Mesendoderm (in vitro differentiated cells): ENCODE data around the gene EMCN.

Experiments used
- DNase-seq: peaks from one replicate; pipeline ENCODE4 v3.0.0; 2013
- H2AK5ac ChIP-seq: 2 replicates; pipeline ENCODE4 v1.6.1; 2013; ENCODE audit warnings: low read length, inconsistent platforms
- H2BK120ac ChIP-seq: 2 replicates; pipeline ENCODE4 v1.6.1; 2013; ENCODE audit warnings: low read depth, mild to moderate bottlenecking, low read length, moderate library complexity, mixed read lengths
- H2BK15ac ChIP-seq: replicated peaks from 2 replicates; pipeline ENCODE4 v1.6.1; 2013; ENCODE audit warnings: low read depth, mild to moderate bottlenecking, moderate library complexity
- H2BK5ac ChIP-seq: 2 replicates; pipeline ENCODE4 v1.6.1; 2013; ENCODE audit warnings: low read length, inconsistent platforms
- H3K18ac ChIP-seq: 2 replicates; pipeline ENCODE4 v1.6.1; 2013; ENCODE audit warnings: mild to moderate bottlenecking, low read length, mixed read lengths
- H3K23ac ChIP-seq: one replicate; pipeline ENCODE4 v1.6.1; 2013; ENCODE audit warnings: low read length
- H3K27ac ChIP-seq: 2 replicates; pipeline ENCODE4 v1.5.1; 2013; ENCODE audit warnings: low read depth, mild to moderate bottlenecking, inconsistent platforms, low read length, moderate library complexity
- H3K27me3 ChIP-seq: 2 replicates; pipeline ENCODE4 v1.6.1; 2013; ENCODE audit warnings: low read length, control low read depth, mild to moderate bottlenecking, inconsistent platforms; ENCODE audit not compliant: insufficient read depth, poor library complexity
- H3K36me3 ChIP-seq: 2 replicates; pipeline ENCODE4 v1.6.1; 2013; ENCODE audit warnings: low read length, inconsistent platforms; ENCODE audit not compliant: control insufficient read depth, insufficient read depth
- H3K4ac ChIP-seq: one replicate; pipeline ENCODE4 v1.6.1; 2013; ENCODE audit warnings: low read depth, mild to moderate bottlenecking, low read length, moderate library complexity
- H3K4me1 ChIP-seq: 2 replicates; pipeline ENCODE4 v1.6.1; 2013; ENCODE audit warnings: low read depth, low read length, inconsistent platforms; ENCODE audit not compliant: control insufficient read depth
- H3K4me2 ChIP-seq: 2 replicates; pipeline ENCODE4 v1.6.1; 2013; ENCODE audit warnings: low read length
- H3K4me3 ChIP-seq: 2 replicates; pipeline ENCODE4 v1.5.1; 2013; ENCODE audit warnings: mild to moderate bottlenecking, low read length
- H3K56ac ChIP-seq: one replicate; pipeline ENCODE4 v1.6.1; 2013; ENCODE audit warnings: low read length
- H3K79me1 ChIP-seq: 2 replicates; pipeline ENCODE4 v1.6.1; 2013; ENCODE audit warnings: low read length, inconsistent platforms
- H3K79me2 ChIP-seq: 2 replicates; pipeline ENCODE4 v1.6.1; 2013; ENCODE audit warnings: mild to moderate bottlenecking, low read length; ENCODE audit not compliant: control insufficient read depth, insufficient read depth
- H3K9ac ChIP-seq: 2 replicates; pipeline ENCODE4 v1.6.1; 2013; ENCODE audit warnings: low read length, inconsistent platforms
- H4K5ac ChIP-seq: one replicate; pipeline ENCODE4 v1.6.1; 2013; ENCODE audit warnings: low read length
- H4K8ac ChIP-seq: one replicate; pipeline ENCODE4 v1.6.1; 2013; ENCODE audit warnings: low read depth, mild to moderate bottlenecking, control low read depth, low read length, moderate library complexity
- WGBS: extraction: QIAGEN DNeasy Blood & Tissue Kit; methylation state at CpG from one replicate; pipeline ENCODE4 v1.1.7; 2013; ENCODE audit warnings: low lambda C conversion rate, missing lambda C conversion rate; ENCODE audit not compliant: insufficient coverage; ENCODE audit errors: extremely low coverage; 5-methylcytosine and 5-hydroxymethylcytosine counted together

EMCN gene

DNA sequence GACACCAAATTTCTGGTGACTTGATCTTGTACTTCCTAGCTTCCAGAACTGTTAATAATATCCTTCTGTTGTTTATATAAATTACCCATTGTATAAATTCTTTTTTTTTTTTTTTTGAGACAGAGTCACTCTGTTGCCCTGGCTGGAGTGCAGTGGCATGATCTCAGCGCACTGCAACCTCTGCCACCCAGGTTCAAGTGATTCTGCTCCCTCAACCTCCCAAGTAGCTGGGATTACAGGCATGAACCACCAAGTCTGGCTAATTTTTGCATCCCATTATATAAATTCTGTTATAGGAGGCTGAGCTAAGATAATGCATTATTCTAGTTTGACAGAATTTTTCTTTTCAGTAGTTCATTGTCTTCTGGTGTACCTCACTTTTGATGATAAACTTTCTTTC is 170.6 kb downstream of the EMCN start:
- no peak overlapping the region for H4K8ac ChIP-seq
- H3K23ac ChIP-seq: no peak overlapping the region
- WGBS: no CpG with 5 or more reads among the region's 1 CpG
- H3K27me3 ChIP-seq: no peaks in the 10 kb centered on the region
- H3K18ac ChIP-seq: no peak overlapping the region
- no peaks in the 10 kb centered on the region for H3K79me2 ChIP-seq
- no peak overlapping the region for H3K27ac ChIP-seq
- H3K4ac ChIP-seq: no peak overlapping the region
- no peaks in the 10 kb centered on the region for H3K4me1 ChIP-seq
- no peak overlapping the region for H3K4me2 ChIP-seq
- H3K36me3 ChIP-seq: no peaks in the 10 kb centered on the region
- no peaks in the 10 kb centered on the region for H3K79me1 ChIP-seq
- no peak overlapping the region for H3K4me3 ChIP-seq
- no peak for DNase-seq
- no peak overlapping the region for H2BK5ac ChIP-seq
- H2AK5ac ChIP-seq: no peak overlapping the region
- no peak overlapping the region for H2BK15ac ChIP-seq
- H3K56ac ChIP-seq: no peak overlapping the region
- no peak overlapping the region for H3K9ac ChIP-seq
- no peak overlapping the region for H4K5ac ChIP-seq
- no peak overlapping the region for H2BK120ac ChIP-seq

DNA sequence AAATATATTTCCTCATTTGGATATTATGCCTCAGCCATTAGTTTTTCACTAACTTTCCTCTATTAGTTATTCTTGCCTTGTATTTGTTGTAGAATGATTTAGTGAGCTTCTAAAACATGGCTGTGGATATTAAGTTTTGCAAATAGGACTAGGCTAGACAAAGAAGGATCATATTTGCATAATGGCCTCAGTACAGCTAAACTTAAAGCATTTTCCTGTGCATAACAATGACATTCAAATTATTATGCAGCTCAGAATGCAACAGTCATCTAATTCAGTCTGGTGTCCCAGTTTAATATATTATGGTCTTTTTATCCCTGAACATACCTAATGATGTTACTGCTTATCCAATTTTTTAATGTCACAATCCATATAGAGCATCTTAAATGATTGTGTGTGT is 172.2 kb downstream of the EMCN start:
- no peak overlapping the region for H2BK5ac ChIP-seq
- H3K27ac ChIP-seq: no peak overlapping the region
- H3K56ac ChIP-seq: no peak overlapping the region
- H3K23ac ChIP-seq: no peak overlapping the region
- no peak for DNase-seq
- no peak overlapping the region for H2BK15ac ChIP-seq
- H3K79me2 ChIP-seq: no peaks in the 10 kb centered on the region
- H2BK120ac ChIP-seq: no peak overlapping the region
- no peak overlapping the region for H3K18ac ChIP-seq
- no peak overlapping the region for H3K9ac ChIP-seq
- H4K5ac ChIP-seq: no peak overlapping the region
- H2AK5ac ChIP-seq: no peak overlapping the region
- no peak overlapping the region for H3K4ac ChIP-seq
- H3K79me1 ChIP-seq: no peaks in the 10 kb centered on the region
- H3K4me2 ChIP-seq: no peak overlapping the region
- no peaks in the 10 kb centered on the region for H3K4me1 ChIP-seq
- no peak overlapping the region for H4K8ac ChIP-seq
- H3K27me3 ChIP-seq: no peaks in the 10 kb centered on the region
- no peak overlapping the region for H3K4me3 ChIP-seq
- H3K36me3 ChIP-seq: no peaks in the 10 kb centered on the region
